Epithelial cell of prostate (primary cell): Measurements from ENCODE around the gene TMC1.

Source experiments
- DNase-seq: peaks from one replicate; pipeline ENCODE4 v3.0.0-alpha.2; 2011; ENCODE audit warnings: low read depth, low spot score
- H3K27ac ChIP-seq: fragments of 450-650 bp; 2 replicates; pipeline ENCODE4 v1.5.1; 2017; ENCODE audit warnings: mild to moderate bottlenecking

The TMC1 gene

GRCh38 chr9:72883875-72884274, 362.5 kb downstream of the TMC1 start:
- DNase-seq: no peak

GRCh38 chr9:72884508-72884907, 363.1 kb downstream of the TMC1 start:
- H3K27ac ChIP-seq: no peak overlapping the region
- no peak for DNase-seq

More at GRCh38 chr9:72883875-72884274, 362.5 kb downstream of the TMC1 start:
- H3K27ac ChIP-seq: no peak overlapping the region
